Fibroblast of lung (primary cell): ENCODE data around the gene BLID. TPM values are rescaled to one million over a fixed set of nuclear protein-coding genes. Genes with fewer than 3 reads are reported as not detected.

Experiments used
- DNase-seq, 2 donors: peaks; one replicate each; pipeline versions ENCODE4 v3.0.0 to v3.0.0-alpha.2; 2010; ENCODE audit warnings: low read depth in 2 of 2
- H2AFZ ChIP-seq: 2 replicates; pipeline ENCODE4 v1.5.1; 2012; ENCODE audit warnings: low read length, control low read depth, inconsistent platforms
- H3K27ac ChIP-seq: 2 replicates; pipeline ENCODE4 v1.5.1; 2011; ENCODE audit warnings: low read length, control low read depth; ENCODE audit not compliant: insufficient read depth
- H3K27me3 ChIP-seq: 2 replicates; pipeline ENCODE4 v1.5.1; 2011; ENCODE audit warnings: mild to moderate bottlenecking, low read length; ENCODE audit not compliant: control insufficient read depth, insufficient read depth
- H3K36me3 ChIP-seq: 2 replicates; pipeline ENCODE4 v1.5.1; 2011; ENCODE audit warnings: low read length; ENCODE audit not compliant: control insufficient read depth, insufficient read depth
- H3K4me1 ChIP-seq: 2 replicates; pipeline ENCODE4 v1.5.1; 2011; ENCODE audit warnings: low read length; ENCODE audit not compliant: control insufficient read depth, insufficient read depth; ENCODE audit errors: extremely low read depth
- H3K4me2 ChIP-seq: 2 replicates; pipeline ENCODE4 v1.5.1; 2011; ENCODE audit warnings: low read length, control low read depth; ENCODE audit not compliant: insufficient read depth; ENCODE audit errors: extremely low read depth
- H3K4me3 ChIP-seq, 4 experiments: fragments of 200-600 bp in 1 of 4; sonication (generic) in 1 of 4; replicated peaks in 1 of 4; 2 replicates each; pipeline ENCODE4 v1.5.1; 2011 to 2016; ENCODE audit warnings: low read length in 4 of 4, low read depth in 3 of 4, mild to moderate bottlenecking in 3 of 4, control low read depth in 2 of 4, inconsistent platforms in 1 of 4, mixed read lengths in 1 of 4; ENCODE audit not compliant: insufficient read depth in 1 of 4; ENCODE audit errors: control extremely low read depth in 1 of 4
- H3K79me2 ChIP-seq: 2 replicates; pipeline ENCODE4 v1.5.1; 2012; ENCODE audit warnings: mild to moderate bottlenecking, low read length, inconsistent platforms; ENCODE audit not compliant: control insufficient read depth, insufficient read depth
- H3K9ac ChIP-seq: 2 replicates; pipeline ENCODE4 v1.5.1; 2011; ENCODE audit warnings: mild to moderate bottlenecking, low read length, control low read depth; ENCODE audit not compliant: insufficient read depth
- H3K9me3 ChIP-seq: 2 replicates; pipeline ENCODE4 v1.5.1; 2012; ENCODE audit warnings: low read depth, low read length; ENCODE audit not compliant: control insufficient read depth, insufficient read depth
- H4K20me1 ChIP-seq: 2 replicates; pipeline ENCODE4 v1.5.1; 2011; ENCODE audit warnings: low read length; ENCODE audit not compliant: control insufficient read depth, insufficient read depth; ENCODE audit errors: extremely low read depth
- CTCF ChIP-seq, 2 donors: IDR thresholded peaks in 1 of 2; conservative IDR thresholded peaks in 1 of 2; 1 replicate in 1 of 2; 2 replicates in 1 of 2; pipeline ENCODE4 v1.5.1; 2011 to 2012; ENCODE audit warnings: low read length in 2 of 2, control low read depth in 1 of 2, inconsistent platforms in 1 of 2, low read depth in 1 of 2, mild to moderate bottlenecking in 1 of 2
- EZH2 ChIP-seq: IDR thresholded peaks from 2 replicates; pipeline ENCODE4 v1.5.1; 2012; ENCODE audit warnings: low read length, control low read depth, mild to moderate bottlenecking; ENCODE audit errors: missing control alignments
- polyA plus RNA-seq, 2 donors: library from polyadenylated mRNA; depleted of rRNA in 1 of 2; stranded (reverse) in 1 of 2; unstranded in 1 of 2; fragments of >200 nt; gene quantifications; 2 replicates each; pipeline ENCODE4 v1.2.1, GENCODE V29; 2011 to 2012; ENCODE audit warnings: missing spikeins in 1 of 2
- total RNA-seq: library from RNA; depleted of rRNA; stranded (reverse); fragments of >200 nt; gene quantifications from 2 replicates; pipeline ENCODE4 v1.2.1, GENCODE V29; 2014

The BLID gene
- total and polyA plus RNA-seq, 2 donors (not counting 1 experiment from before 2014, with no cell fraction given), result 0.32 to 7.9 TPM

- Histone ChIP-seq H3K36me3 (no peaks in the 10 kb centered on the region), H3K4me3 (no peak overlapping the region), H3K4me1 (peaks cover 8% of the 10 kb centered on the region), H4K20me1 (no peaks in the 10 kb centered on the region), H3K27me3 (no peaks in the 10 kb centered on the region), H3K4me2 (no peak overlapping the region), H3K79me2 (no peaks in the 10 kb centered on the region), H3K9ac (no peak overlapping the region), H3K27ac (no peak overlapping the region), H3K9me3 (no peaks in the 10 kb centered on the region), H2AFZ (no peak overlapping the region)
- TF ChIP-seq CTCF (conservative IDR thresholded peaks at IDR 0.05 in 1 of 2, IDR thresholded peaks at IDR 0.05 in 1 of 2; ENCODE audit: low read depth in 1 of 2, low read length in 2 of 2) (no peak), EZH2 (no peak)
- DNase-seq, result no peak
These were observed 34.9 kb downstream of the BLID start for GRCh38 chr11:122081073-122081472.

GRCh38 chr11:122077459-122077858 lies 38.6 kb downstream of the BLID start:
- TF ChIP-seq CTCF (conservative IDR thresholded peaks at IDR 0.05 in 1 of 2, IDR thresholded peaks at IDR 0.05 in 1 of 2; ENCODE audit: low read depth in 1 of 2, low read length in 2 of 2), result no peak
- no peak for TF ChIP-seq EZH2
- H3K36me3 ChIP-seq, result no peaks in the 10 kb centered on the region
- no peak overlapping the region for H3K9ac ChIP-seq
- H3K79me2 ChIP-seq, result no peaks in the 10 kb centered on the region
- no peak overlapping the region for H3K4me2 ChIP-seq
- H3K27me3 ChIP-seq, result no peaks in the 10 kb centered on the region
- H3K4me3 ChIP-seq, result no peak overlapping the region
- no peak overlapping the region for H2AFZ ChIP-seq
- H3K9me3 ChIP-seq, result no peaks in the 10 kb centered on the region
- no peak overlapping the region for H3K27ac ChIP-seq
- H3K4me1 ChIP-seq, result peaks cover 2% of the 10 kb centered on the region
- H4K20me1 ChIP-seq, result no peaks in the 10 kb centered on the region
- no peak for DNase-seq

GRCh38 chr11:122076512-122077120 lies 39.4 kb downstream of the BLID start:
- no peaks in the 10 kb centered on the region for H4K20me1 ChIP-seq
- no peak for TF ChIP-seq EZH2
- TF ChIP-seq CTCF (conservative IDR thresholded peaks at IDR 0.05 in 1 of 2, IDR thresholded peaks at IDR 0.05 in 1 of 2; ENCODE audit: low read depth in 1 of 2, low read length in 2 of 2), result no peak
- H2AFZ ChIP-seq, result no peak overlapping the region
- no peak overlapping the region for H3K27ac ChIP-seq
- H3K4me2 ChIP-seq, result no peak overlapping the region
- H3K4me3 ChIP-seq, result no peak overlapping the region
- H3K27me3 ChIP-seq, result no peaks in the 10 kb centered on the region
- H3K79me2 ChIP-seq, result no peaks in the 10 kb centered on the region
- no peaks in the 10 kb centered on the region for H3K9me3 ChIP-seq
- peaks cover 2% of the 10 kb centered on the region for H3K4me1 ChIP-seq
- no peak for DNase-seq
- no peaks in the 10 kb centered on the region for H3K36me3 ChIP-seq
- no peak overlapping the region for H3K9ac ChIP-seq
